Measurements from ENCODE around the gene CISD2.
"Not testable (repeated sequence)": the region's sequence is repeated elsewhere in the genome, so short reads cannot be mapped to it uniquely, and the experiment has no call there.

Gene CISD2, protein sequence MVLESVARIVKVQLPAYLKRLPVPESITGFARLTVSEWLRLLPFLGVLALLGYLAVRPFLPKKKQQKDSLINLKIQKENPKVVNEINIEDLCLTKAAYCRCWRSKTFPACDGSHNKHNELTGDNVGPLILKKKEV

DNA sequence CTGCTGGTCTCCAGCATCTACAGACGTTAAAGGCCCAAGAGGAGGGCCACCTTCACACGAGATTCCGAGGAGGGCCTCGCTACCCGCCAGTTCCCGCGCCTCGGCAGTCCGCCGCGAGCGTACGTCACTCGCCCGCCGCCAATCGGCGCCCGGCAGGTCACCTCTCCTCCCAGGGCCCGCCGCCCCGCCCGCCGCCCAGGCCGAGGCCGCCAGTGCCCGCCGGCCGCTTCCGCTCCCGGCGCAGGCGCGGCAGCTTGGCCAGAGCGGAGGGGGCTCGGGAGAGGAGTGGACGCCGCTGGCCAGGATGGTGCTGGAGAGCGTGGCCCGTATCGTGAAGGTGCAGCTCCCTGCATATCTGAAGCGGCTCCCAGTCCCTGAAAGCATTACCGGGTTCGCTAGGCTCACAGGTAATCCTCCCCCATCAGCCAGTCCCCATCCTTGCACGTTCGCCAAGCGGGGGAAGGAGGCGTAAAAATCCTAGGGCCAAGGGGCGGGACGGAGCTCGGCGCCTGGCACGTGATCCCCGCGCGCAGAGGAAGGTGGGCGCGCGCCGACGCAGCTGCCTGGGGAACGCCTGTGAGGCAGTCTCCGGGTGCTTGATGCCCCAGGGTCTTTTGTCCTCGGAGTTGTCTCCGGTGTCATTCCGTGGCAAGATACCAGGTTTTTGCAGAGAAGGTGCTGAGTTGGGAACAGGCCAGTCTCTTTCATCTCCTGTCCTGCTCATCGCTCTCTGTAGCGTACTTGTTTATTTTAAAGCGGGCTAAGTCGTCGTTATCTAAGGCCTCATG is at the start of gene CISD2:
Gene CISD2 (plus strand): TSS at position 212 of the 788 bp plus-strand sequence. CDS start 93 bp downstream, at position 305.
- Histone ChIP-seq H3K27me3 (replicated peaks; ENCODE audit: control insufficient read depth, insufficient read depth, low read length) (no peaks in the 10 kb centered on the region), H3K36me3 (ENCODE audit: control insufficient read depth, insufficient read depth, low read length) (peaks cover 2% of the 10 kb centered on the region; the same call in 1 of the 2 replicates), H3K4me3 (replicated peaks; ENCODE audit: low read depth, low read length) (peak within 1 kb of the TSS; percentile 89)
- DNase-seq (ENCODE audit: extremely low read depth, insufficient read length) = peak; percentile 97
- TF ChIP-seq, protein P1, sequence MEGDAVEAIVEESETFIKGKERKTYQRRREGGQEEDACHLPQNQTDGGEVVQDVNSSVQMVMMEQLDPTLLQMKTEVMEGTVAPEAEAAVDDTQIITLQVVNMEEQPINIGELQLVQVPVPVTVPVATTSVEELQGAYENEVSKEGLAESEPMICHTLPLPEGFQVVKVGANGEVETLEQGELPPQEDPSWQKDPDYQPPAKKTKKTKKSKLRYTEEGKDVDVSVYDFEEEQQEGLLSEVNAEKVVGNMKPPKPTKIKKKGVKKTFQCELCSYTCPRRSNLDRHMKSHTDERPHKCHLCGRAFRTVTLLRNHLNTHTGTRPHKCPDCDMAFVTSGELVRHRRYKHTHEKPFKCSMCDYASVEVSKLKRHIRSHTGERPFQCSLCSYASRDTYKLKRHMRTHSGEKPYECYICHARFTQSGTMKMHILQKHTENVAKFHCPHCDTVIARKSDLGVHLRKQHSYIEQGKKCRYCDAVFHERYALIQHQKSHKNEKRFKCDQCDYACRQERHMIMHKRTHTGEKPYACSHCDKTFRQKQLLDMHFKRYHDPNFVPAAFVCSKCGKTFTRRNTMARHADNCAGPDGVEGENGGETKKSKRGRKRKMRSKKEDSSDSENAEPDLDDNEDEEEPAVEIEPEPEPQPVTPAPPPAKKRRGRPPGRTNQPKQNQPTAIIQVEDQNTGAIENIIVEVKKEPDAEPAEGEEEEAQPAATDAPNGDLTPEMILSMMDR (IDR thresholded peaks at IDR 0.05; ENCODE audit: insufficient read depth, low read length, poor library complexity, severe bottlenecking) = no peak

DNA sequence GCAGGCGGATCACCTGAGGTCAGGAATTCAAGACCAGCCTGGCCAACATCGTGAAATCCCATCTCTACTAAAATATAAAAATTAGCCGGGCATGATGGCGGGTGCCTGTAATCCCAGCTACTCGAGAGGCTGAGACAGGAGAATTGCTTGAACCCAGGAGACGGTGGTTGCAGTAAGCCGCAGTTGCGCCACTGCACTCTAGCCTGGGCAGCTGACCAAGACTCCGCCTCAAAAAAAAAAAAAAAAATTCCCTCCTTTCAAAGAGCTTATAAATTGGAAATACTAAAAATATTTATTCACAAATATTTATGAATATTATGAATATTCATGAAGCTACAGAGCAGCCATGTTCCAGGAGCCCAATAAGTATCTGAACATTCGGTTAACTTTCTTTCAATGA is 49.7 kb upstream of the CISD2 start:
- not testable (repeated sequence) for H3K36me3 ChIP-seq (ENCODE audit: control insufficient read depth, insufficient read depth, low read length); DNase-seq (ENCODE audit: extremely low read depth, insufficient read length); H3K27me3 ChIP-seq (replicated peaks; ENCODE audit: control insufficient read depth, insufficient read depth, low read length); H3K4me3 ChIP-seq (replicated peaks; ENCODE audit: low read depth, low read length)

DNA sequence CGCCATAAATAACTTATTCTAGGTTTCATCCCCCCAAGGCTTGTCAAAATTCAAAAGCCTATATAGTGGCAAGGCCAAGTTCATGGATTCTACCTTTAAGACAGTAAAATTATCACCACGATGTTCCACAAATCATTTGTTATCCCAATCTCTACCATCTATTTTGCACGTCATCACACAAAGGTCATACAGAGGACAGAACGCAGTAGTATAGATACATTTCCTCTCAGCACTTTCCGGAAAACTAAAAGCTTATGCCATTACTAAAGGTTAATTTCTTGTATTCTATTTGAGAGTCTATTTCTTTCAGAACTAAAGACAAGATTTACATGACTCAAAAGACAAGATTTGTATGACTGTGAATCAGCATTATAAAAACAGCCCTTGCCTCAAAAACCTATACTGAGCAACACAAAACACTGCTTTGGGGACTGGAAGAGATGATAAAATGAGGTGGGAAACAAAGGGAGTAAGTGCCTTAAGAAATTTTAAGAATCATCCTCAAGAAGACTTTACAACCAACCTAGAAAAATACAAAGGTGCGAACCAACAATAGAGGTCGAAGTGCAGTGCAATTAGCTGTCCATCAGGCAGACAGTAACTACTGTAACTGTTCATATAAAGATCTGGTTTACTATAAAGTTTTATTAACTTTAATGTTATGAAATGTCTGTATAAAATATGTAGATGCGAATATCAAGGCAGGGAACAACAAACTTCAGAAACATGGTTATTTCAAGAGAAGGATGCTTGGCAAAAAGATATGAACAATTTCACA is 49.0 kb upstream of the CISD2 start:
- DNase-seq (ENCODE audit: extremely low read depth, insufficient read length) = no peak
- peaks cover 2% of the 10 kb centered on the region for H3K36me3 ChIP-seq (ENCODE audit: control insufficient read depth, insufficient read depth, low read length)
- TF ChIP-seq, protein P1 (IDR thresholded peaks at IDR 0.05; ENCODE audit: insufficient read depth, low read length, poor library complexity, severe bottlenecking) = no peak
- no peaks in the 10 kb centered on the region for H3K27me3 ChIP-seq (replicated peaks; ENCODE audit: control insufficient read depth, insufficient read depth, low read length)
- H3K4me3 ChIP-seq (replicated peaks; ENCODE audit: low read depth, low read length) = no peak overlapping the region; the same call in 1 of the 2 replicates

DNA sequence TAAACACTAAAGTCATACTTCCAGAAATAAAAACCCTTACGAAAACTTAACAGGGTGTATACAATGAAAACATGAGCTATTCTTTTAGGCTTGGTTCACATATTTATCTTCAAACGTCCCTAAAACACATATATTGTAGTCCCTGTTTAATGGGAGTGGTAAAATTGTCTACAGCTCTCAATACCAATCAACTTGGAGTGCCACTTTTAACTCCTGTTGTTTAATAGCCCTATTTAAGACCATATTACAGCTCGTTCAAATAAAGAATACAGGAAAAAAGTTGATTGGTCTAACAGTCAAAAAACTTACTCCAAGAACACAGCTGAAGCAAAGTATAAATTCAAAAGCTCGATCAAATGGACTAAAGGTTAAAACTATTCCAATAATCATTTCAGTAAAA is 45.3 kb upstream of the CISD2 start:
- no peak for DNase-seq (ENCODE audit: extremely low read depth, insufficient read length)
- TF ChIP-seq, protein P1 (IDR thresholded peaks at IDR 0.05; ENCODE audit: insufficient read depth, low read length, poor library complexity, severe bottlenecking) = no peak
- H3K4me3 ChIP-seq (replicated peaks; ENCODE audit: low read depth, low read length) = peak overlapping the region; percentile 94
- no peaks in the 10 kb centered on the region for H3K27me3 ChIP-seq (replicated peaks; ENCODE audit: control insufficient read depth, insufficient read depth, low read length)
- peaks cover 2% of the 10 kb centered on the region for H3K36me3 ChIP-seq (ENCODE audit: control insufficient read depth, insufficient read depth, low read length)

DNA sequence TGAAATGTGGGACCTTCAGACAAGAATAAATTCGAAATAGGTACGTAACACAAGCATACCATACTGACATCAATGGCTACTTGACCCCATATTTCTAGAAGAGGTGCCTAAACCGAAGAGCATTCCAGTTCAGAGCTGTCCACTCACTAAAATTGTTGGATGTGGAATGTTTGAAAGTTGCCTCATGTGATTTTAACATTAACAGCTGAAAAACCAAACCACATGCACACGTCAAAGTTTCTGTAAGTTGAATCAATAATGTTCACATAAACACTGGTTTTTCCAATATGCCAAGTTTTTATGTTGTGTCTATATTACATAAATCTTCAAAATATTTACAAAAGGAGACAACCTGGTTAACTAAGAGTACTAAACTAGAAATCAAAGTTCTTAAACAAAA is 44.9 kb upstream of the CISD2 start:
- H3K4me3 ChIP-seq (replicated peaks; ENCODE audit: low read depth, low read length) = peak overlapping the region; percentile 94
- H3K27me3 ChIP-seq (replicated peaks; ENCODE audit: control insufficient read depth, insufficient read depth, low read length) = no peaks in the 10 kb centered on the region
- H3K36me3 ChIP-seq (ENCODE audit: control insufficient read depth, insufficient read depth, low read length) = peaks cover 2% of the 10 kb centered on the region
- no peak for DNase-seq (ENCODE audit: extremely low read depth, insufficient read length)
- TF ChIP-seq, protein P1 (IDR thresholded peaks at IDR 0.05; ENCODE audit: insufficient read depth, low read length, poor library complexity, severe bottlenecking) = no peak

DNA sequence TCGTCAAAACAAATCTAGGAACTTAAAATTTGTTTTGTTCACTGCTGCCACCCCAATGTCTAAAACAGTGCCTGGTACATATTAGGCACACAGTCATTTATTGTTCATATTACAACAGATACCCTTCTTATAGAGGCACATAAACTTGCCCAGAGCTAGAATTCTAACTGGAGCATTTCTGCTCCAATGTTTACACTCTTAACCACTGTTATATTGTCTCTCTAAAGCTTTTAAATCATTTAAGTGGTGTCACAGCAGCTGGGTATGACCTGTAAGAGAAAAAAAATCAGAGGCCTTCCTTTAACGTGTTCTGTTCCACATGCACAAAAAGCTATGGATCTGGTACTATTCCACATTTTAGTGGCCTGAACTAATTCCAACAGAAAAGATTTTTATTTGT is 44.4 kb upstream of the CISD2 start:
- H3K4me3 ChIP-seq (replicated peaks; ENCODE audit: low read depth, low read length) = peak overlapping the region; percentile 94
- TF ChIP-seq, protein P1 (IDR thresholded peaks at IDR 0.05; ENCODE audit: insufficient read depth, low read length, poor library complexity, severe bottlenecking) = no peak
- DNase-seq (ENCODE audit: extremely low read depth, insufficient read length) = no peak
- no peaks in the 10 kb centered on the region for H3K27me3 ChIP-seq (replicated peaks; ENCODE audit: control insufficient read depth, insufficient read depth, low read length)
- H3K36me3 ChIP-seq (ENCODE audit: control insufficient read depth, insufficient read depth, low read length) = peaks cover 2% of the 10 kb centered on the region

Measured in GM06990 (cell line).